ENCODE data around the gene CBX3.
"Not testable (repeated sequence)": the region's sequence is repeated elsewhere in the genome, so short reads cannot be mapped to it uniquely, and the experiment has no call there.

The CBX3 gene

DNA sequence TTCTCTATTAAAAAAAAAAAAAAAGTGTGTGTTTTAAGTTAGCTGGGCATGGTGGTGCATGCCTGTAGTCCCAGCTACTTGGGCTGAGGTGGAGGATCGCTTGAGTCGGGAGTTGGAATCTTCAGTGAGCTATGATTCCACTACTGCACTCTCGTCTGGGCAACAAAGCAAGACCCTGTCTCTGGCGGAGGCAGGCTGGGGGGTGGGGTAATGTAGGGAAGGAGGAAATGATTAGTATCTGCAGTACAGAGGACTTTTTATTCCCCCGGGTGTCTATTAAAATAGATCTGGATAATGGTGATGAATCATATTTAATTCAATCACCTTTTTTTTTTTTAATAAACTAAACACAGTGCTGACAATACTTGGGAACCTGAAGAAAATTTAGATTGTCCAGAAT is 6.5 kb downstream of the CBX3 start:
- DNase-seq = no peak

DNA sequence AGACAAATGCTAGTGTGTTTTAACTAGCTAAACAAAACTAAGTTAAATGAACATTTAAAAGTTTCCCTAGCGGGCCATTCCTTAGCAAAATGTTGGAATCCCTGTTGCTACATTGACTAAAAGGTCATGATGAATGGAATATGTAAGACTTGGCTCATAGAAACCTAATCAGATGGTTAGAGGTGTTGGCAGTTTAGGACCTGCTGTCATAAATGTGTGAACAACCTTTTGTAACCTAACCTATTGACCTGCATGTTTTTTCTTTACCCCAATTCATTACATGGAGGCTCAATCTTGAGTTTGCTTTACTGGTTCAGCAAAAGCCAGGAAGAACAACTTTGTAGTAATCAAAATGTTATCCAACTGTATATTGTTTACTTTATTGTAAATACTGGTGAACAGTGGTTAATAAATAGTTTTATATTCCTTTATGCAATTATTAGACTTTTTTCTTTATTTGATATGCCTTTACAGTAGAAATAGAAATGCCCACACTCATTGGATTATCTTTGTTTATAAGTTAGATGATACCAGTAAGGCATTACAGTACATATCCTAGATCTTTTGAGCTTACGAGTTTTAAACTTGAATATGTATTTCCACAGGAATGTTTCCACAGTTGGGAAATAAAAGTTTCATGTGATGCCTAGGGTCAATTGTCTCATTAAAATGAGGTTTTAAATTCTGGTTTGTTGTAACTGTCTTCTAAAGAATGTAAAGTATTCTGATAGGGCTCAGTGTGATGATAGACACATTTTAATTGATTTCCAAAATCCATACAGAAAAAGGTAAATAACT is 11.6 kb downstream of the CBX3 start:
- DNase-seq = no peak

DNA sequence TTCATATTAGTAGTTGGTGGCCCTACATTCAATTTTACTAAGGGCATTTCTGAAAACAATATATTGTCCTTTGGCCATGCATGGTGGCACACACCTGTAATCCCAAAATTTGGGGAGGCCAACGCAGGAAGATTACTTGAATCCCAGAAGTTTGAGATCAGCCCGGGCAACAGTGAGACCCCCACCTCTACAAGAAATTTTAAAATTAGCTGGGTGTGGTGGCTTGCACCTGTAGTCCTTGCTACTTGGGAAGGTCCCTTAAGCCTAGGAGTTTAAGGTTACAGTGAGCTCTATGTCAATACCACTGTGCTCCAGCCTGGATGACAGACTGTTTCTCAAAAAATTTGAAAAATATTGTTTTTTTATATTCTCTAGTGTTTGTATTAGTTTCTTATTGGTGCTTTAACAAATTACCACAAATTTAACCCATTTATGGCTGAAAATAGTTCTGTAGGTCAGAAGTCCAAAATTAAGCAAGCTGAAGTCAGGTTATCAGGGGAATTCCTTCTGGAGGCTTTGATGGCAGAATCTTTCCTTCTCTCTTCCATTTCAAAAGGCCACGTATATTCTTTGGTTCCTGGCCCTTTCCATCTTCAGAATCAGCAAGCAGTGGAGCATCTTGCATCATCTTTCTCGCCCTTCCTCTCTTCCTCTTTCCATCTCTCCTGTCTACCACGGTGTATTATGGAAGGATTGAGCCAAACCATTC is 12.4 kb downstream of the CBX3 start:
- DNase-seq = peak; percentile 40

DNA sequence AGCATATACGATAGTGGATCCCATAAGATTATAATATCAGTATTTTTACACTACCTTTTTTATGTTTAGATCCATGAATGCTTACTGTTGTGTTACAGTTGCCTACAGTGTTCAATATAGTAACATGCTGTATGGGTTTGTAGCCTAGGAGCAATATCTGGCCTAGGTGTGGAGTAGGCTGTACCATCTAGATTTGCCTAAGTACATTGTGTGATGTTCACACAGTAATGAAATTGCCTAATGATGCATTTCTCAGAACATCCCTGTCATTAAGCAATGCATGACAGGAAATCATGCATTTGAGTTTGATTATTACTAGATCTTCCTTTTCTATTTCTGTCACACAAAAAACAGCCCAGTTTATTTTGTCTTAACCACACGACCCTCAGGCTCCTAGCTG is 14.5 kb downstream of the CBX3 start:
- peak; percentile 11 for DNase-seq

DNA sequence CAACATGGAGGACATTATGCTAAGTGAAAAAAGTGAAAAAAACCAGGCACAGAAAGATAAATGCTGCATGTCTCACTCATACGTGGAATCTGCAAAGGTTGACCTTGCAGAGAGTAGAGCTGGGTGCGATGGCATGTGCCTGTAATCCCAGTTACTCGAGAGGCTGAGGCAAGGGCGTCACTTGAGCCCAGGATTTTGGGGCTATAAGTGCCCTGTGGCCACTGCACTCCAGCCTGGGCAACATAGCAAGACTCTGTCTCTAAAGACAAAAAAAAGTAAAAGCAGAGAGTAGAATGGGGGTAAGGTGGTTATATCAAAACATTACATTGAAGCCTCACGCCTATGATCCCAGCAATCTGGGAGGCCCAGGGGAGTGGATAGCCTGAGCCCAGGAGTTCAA is 22.8 kb downstream of the CBX3 start:
- no peak for DNase-seq

DNA sequence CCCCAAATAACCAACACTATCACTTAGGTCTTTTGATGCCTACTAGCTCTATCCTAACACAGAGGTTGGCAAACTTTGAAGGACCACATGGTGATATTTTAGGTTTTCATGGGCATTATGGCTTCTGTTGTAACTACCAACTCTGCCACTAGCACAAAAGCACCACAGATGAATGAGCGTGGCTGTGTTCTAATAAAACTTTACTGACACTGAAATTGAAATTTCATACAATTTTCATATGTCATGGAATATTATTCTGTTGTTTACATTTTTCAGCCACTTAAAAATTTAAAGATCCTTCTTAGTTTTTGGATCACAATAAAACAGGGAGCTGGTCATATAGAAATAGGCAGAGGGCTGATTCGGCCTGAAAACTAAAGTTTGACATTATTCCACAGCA is 26.4 kb downstream of the CBX3 start:
- DNase-seq = no peak

DNA sequence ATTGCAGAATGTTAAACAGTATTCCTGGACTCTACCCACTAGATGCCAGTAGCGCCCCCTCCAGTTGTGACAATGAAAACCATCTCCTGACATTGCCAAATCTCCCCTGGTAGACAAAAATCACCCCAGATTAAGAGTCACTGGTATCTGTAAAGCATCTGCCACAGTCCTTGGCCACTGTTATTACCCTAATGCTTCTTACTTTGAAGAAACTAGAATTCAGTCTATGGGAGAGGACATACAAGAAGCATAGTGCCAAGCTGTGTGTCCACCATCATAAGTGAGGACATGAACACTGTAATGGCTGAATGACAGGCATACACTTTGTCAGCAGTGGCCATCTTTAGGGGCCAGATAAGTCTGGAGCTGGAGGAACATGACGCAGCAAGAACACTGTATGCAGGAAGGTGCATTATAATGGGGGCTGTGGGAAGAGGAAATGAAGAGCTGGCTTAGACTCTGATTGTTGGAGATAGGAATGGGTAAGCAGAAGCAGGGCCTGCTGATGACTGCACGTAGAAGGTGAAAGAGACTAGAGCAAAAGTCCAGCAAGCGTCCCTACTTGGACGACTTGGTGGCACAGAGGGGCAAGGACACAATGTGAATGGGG is 32.5 kb downstream of the CBX3 start:
- DNase-seq = no peak

DNA sequence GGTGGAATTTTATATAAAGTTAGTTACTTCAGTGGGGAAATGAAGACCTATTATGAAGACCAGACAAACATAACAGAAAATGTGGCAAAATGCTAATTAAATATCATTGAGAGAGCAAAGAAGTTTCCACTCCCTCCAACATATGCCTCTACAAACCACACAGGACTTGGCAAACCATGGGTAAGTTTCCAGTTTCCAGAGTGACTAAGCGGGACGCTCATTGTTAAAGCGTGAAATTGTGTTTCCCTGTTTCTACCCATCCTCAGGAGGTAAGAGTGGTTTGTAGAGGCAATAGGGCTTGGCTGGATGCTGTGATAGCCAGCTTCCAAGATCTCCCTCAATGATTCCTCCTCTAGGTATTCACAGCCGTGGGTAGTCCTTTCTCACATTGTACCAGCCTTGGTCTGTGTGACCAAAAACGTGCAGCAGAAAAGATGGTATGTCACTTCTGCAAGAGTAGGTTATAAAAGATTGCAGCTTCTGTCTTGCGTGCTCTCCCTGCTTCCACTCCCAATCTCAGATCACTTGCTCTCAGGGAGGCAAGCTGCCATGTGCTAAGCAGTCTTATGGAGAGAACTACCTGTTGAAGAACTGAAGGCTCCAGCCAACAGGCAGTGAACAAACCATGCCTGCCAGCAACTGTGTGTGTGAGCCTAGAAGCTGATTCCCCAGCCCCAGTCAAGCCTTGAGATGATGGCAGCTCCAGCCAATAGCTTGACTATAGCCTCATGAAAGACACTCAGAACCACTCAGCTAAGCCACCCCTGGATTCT is 35.7 kb downstream of the CBX3 start:
- DNase-seq = peak; percentile 17

DNA sequence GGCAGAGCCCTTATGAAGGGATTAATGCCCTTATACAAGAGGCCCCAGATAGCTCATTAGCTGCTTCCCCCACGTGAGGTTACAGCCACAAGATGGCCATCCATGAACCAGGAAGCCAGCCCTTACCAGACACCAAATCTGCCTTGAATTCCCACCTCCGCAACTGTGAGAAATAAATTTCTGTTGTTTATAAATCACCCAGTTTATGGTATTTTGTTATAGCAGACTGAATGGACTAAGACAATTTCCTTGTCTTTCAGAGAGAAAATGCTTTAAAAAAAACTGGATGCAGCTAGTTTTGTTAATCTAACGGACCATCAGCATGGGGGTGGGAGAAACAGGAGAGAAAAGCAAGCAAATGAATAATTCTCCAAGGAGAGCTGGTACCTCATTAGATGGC is 36.5 kb downstream of the CBX3 start:
- no peak for DNase-seq

DNA sequence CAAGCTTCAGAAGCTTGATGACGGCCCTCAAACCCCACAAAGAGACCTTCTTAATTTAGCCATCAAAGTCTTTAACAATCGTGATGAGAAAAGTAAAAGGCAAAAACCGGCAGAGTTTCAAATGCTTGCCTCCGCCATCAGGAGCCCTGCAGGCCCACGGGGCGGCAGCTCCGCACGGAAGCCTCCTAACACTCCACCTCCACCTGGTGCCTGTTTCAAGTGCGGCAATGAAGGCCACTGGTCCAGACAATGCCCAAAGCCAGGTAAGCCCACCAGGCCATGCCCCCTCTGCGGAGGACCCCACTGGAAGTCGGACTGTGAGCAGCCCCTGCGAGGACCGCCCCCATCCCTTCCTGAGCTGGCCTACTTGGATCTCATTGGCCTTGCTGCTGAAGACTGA is 43.6 kb downstream of the CBX3 start:
- no peak for DNase-seq

DNA sequence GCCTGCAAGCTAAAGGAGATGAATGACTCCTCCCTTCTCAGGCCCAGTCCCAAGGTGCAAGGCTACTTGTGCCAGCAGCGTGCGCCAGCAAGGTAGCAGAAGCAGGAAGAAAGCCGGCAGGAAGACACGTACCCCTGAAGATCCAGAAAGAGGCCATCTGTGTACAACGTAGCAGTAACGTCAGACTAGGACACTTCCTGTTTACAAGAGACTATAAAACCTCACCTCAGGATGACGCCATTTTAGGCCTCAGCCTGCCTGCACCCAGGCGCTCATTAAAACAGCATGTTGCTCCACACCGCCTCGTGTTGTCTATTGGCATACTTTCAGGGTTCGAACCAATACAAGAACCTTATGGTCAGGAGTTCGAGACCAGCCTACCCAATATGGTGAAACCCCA is 48.7 kb downstream of the CBX3 start:
- DNase-seq = peak; percentile 19

DNA sequence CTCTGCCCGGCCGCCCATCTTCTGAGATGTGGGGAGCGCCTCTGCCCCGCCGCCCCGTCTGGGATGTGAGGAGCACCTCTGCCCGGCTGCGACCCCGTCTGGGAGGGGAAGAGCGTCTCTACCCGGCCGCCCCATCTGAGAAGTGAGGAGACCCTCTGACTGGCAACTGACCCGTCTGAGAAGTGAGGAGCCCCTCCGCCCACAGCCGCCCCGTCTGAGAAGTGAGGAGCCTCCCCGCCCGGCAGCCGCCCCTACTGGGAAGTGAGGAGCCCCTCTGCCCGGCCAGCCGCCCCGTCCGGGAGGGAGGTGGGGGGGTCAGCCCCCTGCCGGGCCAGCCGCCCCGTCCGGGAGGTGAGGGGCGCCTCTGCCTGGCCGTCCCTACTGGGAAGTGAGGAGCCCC is 60.3 kb downstream of the CBX3 start:
- DNase-seq = not testable (repeated sequence)
